GM18861 (cell line): ENCODE results near the gene SEC14L5.
"Not testable (repeated sequence)": the region's sequence is repeated elsewhere in the genome, so short reads cannot be mapped to it uniquely, and the experiment has no call there.

Source experiments
- ATAC-seq: cut with Tn5 transposase; IDR thresholded peaks from one replicate; pipeline ENCODE4 v1.9.1; 2021; ENCODE audit not compliant: unreplicated experiment

The SEC14L5 gene

DNA sequence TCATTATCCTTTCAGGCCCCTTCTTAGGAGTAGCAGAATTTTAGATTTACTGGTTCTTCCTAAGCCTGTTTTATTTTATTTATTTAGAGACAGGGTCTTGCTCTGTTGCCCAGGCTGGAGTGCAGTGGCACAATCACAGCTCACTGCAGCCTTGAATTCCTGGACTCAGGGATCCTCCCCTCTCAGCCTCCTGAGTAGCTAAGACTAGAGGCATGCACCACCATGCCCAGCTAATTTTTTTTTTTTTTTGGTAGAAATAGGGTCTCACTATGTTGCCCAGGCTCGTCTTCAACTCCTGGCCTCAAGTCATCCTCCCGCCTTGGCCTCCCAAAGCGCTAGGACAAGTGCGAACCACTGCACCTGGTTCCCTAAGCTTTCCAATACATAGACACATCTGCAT lies 28.5 kb upstream of the SEC14L5 start:
- ATAC-seq, result not testable (repeated sequence)

DNA sequence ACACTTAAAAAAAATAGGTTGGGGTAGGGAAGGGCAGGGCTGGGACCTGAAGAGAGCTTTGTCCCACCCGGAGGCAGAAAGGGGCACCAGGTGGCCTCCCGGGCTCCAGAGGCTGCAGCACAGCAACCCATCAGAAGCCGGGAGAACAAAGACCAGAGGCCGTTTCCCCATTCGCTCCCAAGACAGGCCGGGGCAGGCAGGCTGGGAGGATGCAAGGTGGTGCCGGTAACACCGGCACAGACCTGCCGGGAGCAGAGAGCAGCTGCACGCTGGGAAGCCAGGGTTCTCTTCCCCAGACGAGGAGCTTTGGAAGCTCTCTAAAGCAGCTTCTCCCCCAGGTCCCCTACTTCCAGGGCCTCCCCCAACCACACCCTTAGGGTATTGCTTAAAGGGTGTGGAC lies 26.7 kb upstream of the SEC14L5 start:
- no peak for ATAC-seq

DNA sequence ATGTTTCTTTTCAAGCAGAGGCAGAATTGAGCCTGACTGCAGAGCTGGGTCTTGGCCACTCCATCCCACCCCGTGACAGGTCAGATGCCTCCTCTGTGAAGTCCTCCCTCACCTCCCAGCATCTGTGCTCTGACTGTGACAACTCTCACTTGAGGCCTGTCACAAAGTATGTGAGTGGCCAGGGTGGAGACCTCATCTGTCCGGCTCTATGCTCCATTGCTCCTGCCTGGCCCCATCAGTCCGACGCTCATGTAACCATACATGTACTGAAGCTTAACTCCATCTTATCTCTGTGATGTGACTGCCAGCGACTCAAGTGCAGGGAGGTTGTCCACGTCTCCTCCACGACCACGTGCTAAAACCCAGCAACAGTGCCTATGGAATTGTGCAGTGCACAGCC lies 24.7 kb upstream of the SEC14L5 start:
- ATAC-seq, result no peak

DNA sequence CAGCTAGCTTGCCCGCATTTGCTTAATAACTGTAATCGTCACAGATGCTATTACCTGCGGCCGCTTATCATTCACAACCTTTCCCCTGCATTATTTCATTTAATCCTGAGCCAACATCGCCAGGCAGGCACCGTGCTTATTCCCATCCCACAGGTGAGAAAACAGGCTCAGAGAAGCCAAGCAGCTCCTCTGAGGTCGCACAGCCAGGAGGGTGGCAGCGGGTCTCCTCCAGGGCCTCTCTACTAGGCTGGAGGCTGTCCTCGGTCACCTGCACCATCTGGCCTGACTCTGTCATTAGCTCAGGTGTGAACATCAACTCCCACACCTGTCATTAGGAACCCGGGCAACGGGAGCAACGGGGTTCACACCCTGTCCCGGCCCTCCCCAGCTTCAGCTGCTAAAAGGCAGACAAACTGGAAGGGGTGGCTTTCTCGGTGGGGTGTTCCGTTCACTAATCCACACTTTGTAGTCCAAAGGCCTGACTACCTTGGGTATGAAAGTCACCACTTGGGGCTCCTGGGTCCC lies 24.2 kb upstream of the SEC14L5 start:
- ATAC-seq, result no peak

DNA sequence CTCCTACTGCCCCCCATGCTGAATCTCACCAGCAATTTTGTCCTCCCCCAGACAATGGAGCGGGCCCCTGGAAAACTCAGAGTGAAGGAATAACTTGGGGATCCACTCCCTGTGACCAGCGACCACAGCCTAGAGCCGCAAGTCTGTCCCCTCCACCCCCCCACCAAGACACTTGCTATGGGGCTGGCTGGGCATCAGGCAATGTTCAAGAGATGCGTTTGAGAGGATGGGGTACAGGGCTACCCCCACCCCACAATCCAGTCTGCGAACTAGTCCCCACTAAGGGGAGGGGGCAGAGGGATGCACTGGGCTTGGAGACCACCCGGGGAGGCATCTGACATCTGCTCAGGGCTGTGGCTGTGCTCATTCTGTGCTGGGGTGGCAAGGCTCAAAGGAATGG lies 23.5 kb upstream of the SEC14L5 start:
- no peak for ATAC-seq

DNA sequence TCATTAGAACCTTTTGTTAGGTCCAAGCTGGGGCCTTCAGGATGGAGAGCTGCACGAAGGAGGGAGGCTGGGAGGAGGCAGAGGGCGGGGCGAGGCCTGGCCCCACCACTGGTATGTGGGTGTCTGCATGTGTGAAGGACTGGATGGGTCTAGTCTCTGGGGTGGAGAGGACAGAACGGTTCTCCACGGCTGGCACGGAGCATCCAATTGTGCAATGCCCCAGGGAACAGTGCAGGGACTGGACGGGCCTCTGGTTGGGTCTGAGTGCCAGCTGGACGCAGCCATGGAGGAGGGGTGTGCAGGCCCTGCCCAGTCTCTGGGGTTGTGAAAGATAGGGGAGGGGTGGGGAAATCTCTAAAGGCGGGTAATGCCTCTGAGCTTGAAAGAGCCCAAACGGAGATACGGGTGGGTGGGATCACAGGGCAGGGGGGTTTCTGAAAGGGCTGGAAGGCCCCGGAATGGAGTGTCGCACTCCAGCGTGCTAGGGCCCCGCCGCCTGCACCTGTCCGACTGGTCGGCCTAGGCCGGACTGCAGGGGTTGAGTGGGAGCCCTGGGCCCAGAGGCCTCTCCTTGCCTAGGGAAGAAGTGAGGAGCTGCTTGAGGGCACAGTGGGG lies 22.8 kb upstream of the SEC14L5 start:
- ATAC-seq, result no peak

DNA sequence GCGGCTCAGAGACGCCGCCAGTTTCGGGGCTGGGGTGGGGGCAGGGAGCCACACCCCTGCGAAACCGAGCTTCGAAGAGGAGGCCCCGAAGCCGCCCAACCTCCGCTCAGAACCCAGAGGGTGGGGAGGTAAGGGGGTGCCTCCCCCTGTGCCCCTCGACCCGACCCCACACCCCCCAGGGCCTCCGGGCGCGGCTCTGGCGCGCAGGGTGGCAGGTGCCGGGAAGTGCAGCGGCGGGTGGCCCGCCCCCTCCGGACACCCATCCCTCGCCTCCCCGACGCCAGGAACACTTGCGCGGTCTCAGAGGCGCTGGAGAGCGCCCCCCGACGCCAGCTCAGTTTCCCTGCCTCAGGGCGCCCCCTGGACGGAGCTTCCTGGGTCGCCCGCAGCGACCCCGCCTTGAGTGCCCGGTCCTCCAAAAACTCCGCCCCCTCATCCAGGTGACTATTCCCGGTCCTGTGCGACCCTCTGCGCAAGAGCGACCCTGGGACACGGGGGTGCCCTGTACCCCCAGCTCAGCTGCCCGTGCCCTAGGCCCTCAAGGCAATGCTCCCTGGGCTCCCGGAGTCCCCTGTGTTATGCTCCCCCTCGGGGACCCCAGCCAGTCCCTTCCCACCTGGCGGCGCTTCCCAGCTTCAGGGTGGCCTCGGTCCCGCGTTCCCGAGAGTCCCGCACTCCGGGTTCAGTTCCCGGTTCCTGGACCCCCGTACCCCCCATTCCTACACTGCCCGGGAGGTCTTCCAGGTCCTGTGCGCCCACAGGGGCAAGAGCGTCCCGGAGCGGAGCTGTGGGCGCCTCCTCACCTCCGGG lies 21.7 kb upstream of the SEC14L5 start:
- no peak for ATAC-seq

DNA sequence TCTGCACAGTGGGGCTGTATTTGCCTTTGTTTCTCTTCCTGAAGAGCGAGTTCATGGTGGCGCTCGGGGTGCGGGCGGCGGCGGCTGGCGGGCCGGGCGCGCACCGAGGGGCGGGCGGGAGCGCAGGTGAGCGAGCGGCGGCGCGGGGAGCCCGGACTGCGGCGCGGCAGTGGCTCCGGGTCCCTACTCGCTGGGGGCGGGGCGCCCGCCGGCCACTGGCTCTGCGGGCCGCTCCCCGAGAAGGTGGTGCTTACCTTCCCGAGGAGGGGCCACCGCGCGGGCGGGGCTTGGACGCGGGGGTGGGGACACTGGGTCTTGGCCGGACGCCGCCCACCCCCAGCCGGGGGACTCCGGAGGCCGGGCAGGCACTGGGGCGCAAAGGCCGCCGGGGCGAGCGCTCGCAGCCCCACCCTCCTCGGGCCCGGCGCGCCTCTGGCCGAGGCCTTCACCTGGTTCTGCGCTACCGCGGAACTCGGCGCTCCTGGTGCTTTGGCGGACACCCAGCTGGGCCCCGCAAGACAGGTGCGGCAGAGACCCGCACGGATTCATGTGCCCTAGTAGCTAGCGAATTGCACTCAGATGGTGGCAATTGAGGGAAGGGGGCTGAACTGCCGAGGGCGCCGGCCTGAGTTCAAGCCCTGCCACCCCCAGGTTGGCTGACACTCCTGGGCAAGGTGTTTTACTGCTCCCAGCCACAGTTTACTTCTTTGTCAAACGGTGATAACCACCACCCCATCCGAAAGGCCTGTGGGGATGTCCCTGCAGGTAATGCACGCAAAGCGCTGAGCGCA lies 20.9 kb upstream of the SEC14L5 start, which contains the start of gene PPL:
Gene PPL, minus strand, starts transcription at position 158 of the 791 bp plus-strand sequence. Its CDS starts 103 bp downstream, at position 55.
- no peak for ATAC-seq

DNA sequence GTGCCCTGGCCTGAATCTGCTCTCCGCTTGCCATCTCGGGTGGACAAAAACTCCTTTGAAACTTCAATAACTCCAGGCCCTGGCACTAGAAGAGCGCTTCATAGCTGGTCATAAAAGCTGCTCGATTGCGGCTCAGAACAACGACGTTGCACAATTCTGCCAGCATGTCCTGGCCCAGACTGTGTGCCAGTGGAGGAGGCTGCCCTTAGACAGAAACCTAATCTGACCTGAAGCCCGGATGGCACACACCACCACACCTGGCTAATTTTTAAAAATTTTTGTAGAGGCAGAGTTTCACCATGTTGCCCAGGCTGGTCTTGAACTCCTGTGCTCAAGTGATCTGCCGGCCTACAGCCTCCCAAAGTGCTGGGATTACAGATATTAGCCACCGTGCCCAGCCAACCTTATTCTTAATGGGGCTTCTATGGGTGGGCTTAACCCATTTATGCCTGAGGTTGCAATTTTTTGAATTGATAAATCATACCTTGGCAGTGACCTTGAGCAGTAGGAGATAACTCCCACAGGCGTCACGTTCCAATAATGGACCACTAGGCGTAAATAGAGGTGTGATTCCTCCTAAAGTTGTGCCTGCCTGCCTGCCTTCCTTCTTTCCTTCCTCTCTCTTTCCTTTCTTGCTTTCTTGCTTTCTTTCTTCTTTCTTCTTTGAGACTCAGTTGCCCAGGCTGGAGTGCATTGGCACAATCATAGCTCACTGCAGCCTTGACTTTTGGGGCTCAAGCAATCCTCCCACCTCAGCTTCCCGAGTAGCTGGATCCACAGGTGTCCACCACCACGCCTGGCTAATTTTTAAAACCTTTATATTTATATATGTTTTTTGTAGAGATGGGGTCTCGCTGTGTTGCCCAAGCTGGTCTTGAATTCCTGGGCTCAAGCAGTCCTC lies 20.1 kb upstream of the SEC14L5 start:
- ATAC-seq, result no peak

DNA sequence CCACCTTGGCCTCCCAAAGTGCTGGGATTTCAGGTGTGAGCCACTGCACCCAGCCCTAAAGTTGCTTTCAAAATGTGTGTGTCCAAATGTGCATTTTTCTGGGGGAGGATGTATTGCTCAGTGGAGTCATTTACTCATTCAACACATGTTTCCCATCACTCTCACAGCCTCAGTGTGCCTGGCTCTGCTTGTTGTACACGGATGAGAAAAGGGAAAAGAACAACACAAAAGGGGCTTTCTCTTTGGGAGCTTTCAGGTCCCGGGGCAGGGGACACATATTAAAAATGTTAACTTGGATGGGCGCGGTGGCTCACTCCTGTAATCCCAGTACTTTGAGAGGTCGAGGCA lies 19.5 kb upstream of the SEC14L5 start:
- no peak for ATAC-seq

DNA sequence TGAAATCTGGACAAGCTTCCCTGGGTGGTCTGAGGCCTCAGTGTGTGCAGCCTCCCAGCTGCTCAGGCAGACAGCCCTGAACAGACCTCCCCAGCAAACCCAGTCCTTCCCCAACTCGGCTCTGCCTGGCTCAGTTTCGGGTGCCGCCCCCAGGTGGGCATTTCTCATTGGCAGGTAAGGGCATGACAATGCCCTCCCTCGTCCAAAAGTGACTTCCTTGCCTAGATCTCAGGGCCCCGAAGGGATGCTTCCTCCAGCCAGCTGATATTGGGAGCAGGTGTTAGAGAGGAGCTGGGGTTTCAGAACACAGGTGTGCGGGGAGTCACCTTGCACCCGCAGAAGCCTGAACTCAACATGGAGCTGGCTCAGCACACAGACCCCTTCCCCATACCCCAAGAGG lies 17.4 kb upstream of the SEC14L5 start:
- no peak for ATAC-seq

DNA sequence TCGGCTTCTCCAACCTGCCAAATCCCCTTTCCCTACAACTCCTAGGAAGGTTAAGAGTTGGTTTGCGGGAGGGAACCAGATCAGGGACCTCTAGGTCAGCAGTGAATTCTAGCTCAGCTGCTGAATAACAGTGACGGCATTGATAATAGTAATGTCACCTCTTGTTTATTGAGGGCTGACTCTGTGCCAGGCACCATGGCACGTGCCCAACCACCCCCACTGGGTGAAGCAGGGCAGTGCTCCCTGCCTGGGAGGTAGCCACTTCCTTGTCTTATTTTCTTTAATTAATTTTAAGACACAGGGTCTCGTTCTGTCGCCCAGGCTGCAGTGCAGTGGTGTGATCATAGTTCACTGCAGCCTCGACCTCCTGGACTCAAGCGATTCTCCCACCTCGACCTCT lies 15.6 kb upstream of the SEC14L5 start:
- no peak for ATAC-seq

DNA sequence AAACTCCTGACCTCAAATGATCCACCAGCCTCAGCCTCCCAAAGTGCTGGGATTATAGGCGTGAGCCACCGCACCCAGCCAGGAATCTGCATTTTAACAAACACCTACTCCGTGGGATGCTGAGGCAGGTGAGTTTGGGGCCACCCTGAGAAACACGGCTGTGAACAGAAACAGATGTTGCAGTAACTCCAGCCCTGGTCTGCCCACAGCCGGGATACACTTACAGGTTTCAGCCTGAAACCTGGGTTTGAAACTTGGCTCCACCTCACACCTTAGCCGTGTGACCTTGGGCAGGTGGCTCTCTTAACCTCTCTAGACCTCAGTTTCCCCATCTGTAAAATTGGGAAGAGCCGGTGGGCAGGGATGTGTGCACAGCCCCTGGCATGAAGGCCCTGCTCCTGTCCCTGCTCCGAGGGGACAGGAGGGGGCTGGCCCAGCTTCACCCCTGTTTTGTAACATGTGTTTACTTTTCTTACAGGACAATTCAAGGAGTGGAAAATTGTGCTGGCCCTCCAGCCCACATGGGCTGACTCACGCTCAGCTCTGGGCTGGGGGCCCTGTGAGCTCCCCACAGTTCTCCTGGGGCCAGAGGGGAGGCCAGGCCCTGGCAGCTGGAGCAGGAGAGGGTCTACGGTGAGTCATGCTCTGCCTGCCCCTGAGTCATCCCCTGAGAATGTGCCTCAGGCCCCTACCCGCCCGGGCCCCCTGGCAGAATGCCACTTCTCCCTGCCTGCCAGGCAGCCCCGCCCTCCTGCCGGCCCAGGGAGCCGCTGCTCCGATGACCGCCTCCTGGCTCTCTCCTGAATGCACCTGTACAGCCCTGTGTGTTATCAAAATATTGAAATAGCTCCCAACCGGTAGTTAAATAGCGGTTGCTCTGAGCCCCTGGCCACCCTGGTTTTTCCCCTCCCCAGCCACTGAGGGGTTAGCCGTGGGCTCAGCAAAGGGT lies 13.5 kb upstream of the SEC14L5 start:
- no peak for ATAC-seq

DNA sequence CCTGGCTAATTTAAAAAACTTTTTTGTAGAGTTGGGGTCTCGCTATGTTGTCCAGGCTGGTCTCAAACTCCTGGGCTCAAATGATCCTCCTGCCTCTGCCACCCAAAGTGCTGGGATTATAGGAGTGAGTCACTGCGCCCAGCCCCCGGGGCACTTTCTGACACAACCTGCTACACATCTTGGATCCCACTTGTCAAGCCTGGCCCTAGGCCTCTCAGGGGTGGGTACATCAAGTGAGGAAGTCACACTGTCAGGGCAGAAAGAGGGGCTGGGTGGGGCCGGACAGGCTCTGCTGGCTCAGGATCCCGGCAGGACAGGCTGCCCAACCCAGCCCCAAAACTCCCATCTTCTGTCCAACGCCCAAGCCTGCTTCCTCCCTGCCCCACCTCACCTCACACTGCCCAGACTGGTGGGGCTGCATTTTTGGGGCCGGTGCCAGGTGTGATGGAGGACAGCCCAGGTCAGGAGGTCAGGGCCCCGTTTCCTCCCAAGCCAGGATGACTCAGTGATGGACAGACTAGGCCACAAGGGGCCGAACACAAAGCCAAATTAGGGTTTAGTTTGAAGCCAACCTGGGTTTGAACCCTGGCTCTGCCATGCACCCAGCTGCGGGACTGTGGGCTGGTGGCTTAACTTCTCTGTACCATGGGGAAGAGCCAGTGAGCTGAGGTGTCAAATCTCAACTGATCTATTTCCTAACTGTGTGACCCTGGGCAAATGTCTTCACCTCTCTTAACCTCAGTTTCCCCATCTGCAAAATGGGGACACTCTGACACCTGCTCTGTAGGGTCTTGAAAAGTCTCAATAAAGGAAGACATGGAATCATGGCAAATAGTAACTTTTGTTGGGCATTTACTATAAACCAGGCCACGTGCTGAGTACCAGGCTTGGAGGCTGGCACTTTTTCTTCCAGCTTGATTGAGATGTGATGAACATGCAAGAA lies 12.3 kb upstream of the SEC14L5 start:
- no peak for ATAC-seq

DNA sequence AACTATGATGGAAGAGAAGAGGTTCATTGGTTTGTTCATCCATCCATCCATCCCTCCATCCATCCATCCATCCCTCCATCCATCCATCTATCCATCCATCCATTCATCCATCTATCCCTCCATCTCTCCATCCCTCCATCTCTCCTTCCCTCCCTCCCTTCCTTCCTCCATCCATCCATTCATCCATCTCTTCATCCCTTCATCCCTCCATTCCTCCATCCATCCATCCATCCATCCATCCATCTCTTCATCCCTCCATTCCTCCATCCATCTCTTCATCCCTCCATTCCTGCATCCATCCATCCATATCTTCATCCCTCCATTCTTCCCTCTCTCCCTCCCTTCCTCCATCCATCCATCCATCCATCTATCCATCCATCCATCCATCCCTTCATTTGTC lies 11.2 kb upstream of the SEC14L5 start:
- no peak for ATAC-seq

DNA sequence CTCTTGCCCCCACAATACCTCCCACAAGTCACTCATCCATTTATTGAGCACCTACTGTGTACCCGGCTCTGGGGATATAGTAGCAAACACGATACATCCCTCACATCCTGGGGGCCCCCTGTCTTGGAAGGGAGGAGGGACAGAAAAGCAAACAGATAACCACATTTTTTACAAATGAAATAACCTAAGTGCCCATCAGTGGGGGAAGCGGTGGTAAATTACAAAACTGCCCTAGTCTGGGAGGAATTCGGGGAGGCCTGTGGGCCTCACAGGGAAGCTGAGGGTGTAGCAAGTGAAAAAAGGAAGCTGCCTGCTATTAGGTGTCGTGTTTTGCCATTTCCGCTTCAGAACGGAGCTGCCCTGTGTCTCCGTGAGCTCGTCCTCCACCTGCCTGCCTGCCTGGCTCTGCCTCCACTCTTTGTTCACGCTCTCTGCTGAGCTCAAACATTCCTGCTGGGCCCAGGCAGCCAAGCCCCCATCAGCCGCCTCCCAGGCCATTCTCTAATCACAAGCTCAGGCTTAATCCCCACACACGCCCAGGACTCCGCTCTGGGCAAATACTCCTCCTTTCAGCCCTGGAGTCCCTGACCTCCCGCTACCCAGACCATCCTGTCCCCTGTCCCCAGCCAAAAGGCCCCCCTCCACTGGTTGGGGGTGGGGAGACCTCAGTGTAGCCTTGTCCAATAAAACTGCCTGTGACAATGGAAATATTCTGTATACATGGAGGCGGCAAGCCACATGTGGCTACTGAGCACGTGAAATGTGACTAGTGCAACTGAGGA lies 10.2 kb upstream of the SEC14L5 start:
- no peak for ATAC-seq

DNA sequence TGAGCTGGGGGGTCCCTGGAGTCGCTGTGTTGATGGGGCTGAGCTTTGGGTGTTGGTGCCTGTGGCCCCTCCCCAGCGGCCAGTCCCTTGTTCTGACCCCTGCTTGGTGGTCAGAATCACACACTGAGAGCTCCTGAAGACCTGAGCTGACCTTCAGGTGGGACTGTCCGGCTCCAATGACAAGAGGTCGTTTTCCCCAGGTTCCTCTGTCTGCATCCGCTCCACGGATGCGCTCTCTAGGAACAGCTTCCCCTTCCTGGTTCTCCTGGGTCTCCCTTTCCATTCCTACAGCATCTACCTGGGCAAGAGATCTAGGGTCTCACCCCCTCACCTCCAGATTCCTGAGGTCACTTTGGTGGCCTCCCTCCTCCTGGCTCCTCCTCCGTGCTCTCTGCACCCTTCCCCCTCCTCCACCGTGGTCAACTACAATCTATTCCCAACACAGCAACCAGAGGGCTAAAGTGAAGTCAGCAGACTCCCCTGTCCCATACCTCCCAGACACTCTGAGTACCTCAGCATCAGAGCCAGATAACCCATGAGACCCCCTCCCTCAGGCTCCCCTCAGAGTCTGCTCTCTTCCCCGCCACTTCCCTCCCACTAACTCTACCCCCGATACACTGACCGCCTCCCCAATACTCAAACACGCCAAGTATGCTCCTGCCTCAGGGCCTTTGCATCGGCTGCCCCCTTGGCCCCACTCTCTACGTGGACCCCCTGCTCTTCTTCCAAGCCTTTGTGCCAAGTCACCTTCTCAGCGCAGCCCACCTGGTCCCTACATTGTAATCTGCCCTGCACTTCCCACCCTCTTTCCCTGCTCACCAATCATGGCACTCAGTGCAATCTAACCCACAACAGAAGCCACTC lies 9.0 kb upstream of the SEC14L5 start:
- no peak for ATAC-seq
